Stimulated activated CD8-positive, alpha-beta memory T cell treated with anti-CD3 and anti-CD28 coated beads, Interleukin-12 subunit alpha, Interleukin-12 subunit beta, amount 100 ng/mL, for 4 hours (primary cell): ENCODE data around the gene CP.
"Not testable (repeated sequence)": the region's sequence is repeated elsewhere in the genome, so short reads cannot be mapped to it uniquely, and the experiment has no call there.

Experiments
- DNase-seq: peaks from one replicate; pipeline ENCODE4 v3.0.0-alpha.2; 2020; ENCODE audit warnings: low read depth

Gene CP

DNA sequence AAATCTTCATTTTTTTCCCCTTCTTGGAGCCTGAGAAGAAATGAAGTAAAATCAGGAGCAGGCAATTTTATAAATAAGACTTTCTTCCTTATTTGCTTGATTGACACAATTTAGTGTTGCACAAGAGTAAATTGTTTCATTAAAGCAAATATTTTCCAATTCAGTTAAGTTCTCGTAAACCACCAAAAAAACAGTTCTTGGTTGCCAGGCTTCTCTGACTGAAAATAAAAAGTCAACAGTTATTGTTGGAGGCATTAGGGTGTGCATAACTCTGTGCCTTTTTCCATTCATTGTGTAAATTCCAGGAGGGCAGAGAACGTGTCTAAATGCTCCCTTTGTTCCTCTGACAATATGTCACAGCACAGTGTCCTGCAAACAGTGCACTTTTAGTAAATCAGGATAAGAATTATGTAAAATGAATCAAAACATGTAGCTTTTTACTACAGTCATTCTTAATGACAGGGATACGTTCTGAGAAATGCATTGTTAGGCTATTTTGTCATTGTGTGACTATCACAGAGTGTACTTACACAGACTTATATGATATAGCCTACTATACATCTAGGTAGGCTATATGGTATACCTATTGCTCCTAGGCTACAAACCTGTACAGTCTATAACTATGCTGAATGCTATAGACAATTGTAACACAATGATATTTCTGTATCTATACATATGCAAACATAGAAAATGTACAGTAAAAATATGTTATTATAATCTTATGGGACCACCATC, at the start of gene CP:
TSS of gene CP (minus strand) at position 47 of the 735 bp plus-strand sequence. CDS start at position 10, 37 bp downstream.
- DNase-seq = no peak

DNA sequence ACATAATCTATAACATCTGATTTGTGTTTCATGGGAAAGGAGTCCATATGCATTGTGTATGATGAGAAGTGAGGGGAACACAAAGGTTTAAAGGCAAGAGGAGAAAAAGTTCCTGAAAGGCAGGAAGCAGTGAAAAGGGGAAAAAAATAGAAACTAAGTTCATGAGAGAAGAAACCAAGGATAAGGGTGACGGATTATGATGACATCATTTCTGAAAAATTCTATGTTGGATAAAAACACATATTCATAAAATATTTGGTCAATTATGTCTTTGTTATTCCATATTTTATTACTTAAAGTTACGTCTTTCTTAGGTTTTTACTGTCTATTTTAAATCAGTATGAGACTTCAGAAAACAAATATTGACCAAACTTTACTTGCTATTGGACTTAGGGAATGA, 48.6 kb upstream of the CP start:
- DNase-seq = no peak

DNA sequence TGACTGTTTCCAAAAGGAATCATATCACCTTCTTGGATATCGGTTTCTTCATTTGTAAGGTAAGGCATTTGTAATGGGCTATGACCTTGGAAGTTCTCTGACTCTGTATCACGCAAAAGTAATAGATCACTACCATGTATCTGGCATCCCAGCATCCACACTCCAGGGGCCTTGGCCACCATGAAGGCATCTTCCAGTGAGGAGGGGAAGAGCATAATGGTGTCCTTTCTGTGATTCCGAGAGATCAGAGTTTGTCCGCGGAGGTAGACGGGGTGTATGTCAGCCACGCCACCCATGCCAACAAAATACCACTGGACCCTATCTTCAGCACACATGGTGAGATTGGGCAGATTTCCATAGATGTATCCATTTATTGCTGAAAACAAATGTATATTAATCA, 48.1 kb upstream of the CP start:
- DNase-seq = no peak

DNA sequence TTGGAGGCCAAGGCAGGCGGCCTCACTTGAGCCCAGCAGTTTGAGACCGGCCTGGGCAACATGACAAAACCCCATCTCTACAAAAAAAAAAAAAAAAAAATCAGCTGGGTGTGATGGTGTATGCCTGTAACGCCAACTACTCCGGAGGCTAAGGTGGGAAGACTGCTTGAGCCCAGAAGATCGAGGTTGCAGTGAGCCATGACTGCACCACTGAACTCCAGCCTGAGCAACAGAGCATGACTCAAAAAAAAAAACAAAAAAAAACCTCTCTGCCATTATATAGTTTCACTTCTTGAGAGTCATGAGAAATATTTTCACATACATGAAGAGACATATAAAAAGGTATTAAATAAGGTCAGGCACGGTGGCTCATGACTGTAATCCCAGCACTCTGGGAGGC, 45.9 kb upstream of the CP start:
- no peak for DNase-seq

DNA sequence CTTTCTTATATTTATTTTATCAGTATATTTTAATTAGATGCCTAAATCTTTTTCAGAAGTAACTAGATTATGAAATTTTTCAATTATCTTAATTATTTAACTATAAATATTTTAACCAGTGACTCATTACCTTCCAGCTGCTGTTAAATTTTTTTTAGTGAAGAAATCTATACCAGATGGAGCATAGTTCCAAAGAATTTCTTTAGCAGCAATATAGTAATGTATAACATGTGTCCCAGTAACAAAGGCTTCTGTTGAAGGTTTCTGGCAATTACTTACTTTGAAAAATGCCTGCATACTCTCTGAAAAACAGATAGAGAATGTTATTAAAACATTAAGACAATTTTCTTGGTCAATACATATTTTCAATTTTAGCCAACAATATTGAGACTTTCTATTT, 45.1 kb upstream of the CP start:
- no peak for DNase-seq

DNA sequence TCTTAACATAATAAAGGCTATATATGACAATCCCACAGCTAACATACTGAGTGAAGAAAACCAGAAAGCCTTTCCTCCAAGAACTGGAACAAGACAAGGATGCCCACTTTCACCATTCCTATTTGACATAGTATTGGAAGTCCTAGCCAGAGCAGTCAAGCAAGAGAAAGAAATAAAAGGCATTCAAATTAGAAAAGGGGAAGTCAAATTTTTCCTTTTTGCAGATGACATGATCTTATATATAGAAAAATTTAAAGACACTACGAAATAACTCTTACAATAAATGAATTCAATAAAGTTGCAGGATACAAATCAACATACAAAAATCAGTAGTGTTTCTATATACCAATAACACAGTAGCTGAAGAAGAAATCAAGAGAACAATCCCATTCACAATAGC, 42.2 kb upstream of the CP start:
- DNase-seq = no peak

DNA sequence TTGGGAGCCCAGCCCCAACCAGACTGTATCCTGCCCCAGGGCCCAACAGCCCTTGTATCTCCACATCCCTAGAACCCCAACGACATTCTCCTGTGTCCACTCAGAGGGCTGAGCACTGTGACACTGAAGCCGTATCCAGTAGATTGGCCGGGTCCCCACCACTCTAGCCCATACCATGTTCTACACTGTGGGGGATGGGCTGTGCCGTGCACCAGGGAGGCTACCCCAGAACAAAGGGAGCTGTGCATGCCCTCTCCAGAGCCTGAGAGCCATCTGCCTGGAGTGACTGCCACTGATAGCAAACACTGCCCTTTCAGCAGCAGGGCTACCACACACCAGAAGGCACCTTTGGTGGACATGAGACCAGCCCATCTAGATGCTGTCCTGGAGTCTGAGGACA, 37.1 kb upstream of the CP start:
- DNase-seq = no peak

DNA sequence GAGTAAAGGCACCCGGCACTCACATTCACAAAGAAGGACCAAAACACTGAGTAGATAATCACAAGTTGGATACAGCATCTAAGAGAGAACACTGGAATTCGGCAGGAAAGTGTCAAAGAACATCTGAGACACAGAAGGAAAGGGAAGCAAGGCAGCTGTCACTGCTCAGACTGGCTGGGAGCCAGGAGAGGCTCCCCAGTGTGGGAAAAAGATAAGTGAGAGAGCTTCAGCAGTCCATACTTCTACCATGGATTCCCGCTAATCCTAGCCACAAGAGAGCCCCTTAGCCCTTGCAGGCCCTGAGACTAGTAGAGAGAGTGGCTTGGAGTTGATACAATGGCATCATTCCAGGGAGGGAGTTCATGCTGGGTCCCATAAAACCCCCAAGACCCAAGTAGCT, 36.7 kb upstream of the CP start:
- DNase-seq = no peak

DNA sequence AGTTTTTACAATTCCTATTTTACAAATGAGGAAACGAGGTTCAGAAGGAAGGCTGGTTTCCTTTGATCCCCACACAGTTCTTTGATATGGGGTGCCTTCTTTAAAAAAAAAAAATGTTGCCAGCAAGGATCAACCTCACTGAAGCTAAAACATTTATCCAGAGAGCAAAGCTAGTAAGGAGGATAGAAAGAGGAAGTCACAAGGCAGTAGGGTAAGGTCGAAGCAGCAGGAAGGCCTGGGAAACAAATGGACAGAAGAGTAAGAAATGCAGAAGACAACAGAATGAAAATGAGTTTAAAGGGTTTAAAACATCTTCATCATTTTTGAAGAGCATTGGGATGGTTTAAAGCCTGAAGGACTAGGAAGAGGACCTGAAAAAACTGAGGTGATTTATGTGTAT, 30.6 kb upstream of the CP start:
- no peak for DNase-seq

DNA sequence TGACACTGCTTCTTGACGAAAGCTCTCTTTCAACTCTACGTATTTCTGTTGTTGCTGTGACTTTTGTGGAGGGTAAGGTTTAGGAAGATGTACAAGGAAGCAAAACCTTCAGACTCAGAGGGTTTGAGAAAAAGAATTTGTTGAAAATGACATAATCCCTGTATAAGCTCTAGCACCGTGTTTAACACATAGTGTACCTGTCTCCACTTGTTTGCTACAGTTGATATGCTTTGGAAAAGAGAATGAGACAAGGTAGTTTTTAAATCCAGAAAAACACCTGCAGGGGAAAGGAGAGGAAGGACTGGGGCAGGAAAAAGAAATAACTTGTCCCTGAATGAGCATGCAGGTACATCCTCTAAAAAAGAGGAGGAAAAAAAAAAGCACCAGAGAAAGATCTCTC, 29.6 kb upstream of the CP start:
- no peak for DNase-seq

DNA sequence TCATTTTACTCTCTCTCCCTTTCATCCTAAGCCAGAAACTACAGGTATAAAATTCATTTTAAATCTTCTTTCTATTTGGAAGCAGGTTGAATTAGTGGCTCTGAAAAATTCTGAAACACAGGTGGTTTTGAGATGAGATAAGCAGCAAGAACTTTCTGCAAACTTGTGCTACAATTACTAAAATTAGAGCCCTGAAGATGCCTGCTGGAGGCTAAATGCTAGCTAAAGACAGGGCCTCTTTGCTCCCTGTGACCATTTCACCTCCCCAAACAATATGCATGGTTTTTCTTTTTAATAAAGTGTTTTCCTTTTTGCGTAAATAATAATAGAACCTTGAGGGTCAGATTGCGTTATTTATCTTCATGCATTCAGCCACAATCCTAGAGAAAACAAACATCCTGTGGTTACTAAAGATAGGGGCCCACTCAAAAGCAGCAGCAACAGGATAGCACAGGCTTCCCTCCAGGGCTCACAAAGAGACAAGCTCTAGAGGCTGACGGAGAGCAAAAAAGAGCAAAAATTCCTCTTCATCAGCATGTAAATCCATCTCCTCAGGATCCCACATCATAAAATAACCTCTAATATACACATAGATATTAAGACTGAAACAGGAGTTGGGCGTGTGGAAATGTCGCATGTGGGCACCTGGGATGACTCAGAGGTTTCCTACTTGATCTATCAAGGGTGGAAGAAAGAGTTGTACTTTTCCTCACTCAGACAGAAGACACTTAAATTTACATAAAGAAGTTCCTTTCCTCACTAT, 26.5 kb upstream of the CP start:
- DNase-seq = no peak

DNA sequence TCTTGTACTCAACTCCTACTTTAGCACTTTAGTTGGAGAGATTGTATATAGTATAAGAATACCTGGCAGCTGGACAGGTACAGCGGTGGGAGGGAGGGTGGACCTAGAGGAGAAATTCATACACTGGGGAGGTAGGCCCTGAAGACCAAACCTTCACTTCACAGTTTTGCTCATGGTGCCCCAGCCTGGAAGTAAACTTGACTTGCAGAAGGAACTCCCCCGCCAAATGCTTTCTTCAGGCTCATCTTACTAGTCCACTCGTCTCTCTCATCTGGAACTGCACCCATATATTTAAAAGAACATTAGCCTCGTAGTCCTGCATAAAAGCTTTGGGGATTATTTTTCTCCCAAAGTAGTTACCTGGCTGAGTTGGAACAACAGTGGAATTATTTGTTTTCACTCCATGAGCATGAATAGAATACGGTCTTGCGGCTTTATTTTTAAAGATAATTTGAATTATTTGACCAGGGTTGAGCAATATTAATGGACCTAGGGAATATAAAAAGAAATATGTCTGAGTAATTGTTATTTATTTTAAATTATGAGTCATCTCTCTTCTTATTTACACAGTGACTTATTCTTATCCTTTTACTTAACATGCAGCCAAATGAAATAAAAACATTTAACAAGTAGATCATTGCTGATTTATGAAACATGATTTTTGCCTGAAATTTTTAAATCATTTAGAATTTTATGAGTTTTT, 25.5 kb upstream of the CP start:
- no peak for DNase-seq

DNA sequence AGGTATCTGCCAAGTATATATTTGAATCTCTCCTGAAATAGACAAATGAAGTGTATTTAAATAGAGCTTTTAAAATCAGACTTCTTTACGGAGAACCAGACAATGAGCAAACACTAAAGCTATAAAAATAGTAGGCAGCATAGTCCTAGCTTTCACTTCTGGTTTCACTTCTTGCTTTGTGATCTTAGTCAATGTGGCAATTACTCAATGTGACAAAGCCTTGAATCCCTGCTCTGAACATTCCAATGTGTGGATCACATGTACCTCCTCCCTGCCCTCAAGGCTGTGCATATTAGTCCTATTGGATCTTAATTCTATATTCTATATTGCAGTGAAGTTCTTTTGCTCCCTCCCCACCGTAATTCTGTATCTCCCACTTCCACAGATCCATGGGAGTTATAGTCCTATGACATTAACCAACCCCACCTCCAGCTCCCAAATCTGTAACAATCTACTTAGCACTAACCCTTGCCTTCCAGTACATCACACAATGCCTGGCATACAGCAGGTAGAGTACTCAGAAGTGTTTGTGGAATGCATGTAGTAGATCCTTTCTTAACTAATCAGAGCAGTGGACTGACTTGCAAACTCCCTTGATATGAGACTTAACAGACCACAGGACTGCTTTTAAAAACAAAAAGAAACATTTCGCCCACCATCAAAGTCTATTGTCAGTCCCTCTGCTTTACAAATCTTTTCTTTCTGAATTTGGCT, 24.3 kb upstream of the CP start:
- DNase-seq = no peak

DNA sequence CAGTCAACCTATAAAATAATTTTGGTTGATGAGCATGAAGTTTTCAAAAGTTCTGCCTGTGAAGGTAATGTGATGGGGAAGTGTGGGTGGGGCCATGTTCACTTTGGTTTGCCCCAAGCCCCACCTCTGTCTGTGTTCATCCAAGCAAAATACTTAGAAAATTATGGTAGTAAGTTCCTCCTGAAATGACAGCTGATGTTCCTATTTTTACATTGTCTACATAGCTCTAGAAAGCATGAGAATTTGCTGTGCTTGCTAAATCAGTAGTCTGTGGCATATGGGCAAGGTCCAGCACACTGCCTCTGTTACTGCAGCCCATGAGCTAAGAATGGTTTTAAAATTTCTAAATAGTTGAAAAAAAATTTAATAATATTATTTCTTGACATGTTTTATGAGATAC, 21.9 kb upstream of the CP start:
- no peak for DNase-seq

DNA sequence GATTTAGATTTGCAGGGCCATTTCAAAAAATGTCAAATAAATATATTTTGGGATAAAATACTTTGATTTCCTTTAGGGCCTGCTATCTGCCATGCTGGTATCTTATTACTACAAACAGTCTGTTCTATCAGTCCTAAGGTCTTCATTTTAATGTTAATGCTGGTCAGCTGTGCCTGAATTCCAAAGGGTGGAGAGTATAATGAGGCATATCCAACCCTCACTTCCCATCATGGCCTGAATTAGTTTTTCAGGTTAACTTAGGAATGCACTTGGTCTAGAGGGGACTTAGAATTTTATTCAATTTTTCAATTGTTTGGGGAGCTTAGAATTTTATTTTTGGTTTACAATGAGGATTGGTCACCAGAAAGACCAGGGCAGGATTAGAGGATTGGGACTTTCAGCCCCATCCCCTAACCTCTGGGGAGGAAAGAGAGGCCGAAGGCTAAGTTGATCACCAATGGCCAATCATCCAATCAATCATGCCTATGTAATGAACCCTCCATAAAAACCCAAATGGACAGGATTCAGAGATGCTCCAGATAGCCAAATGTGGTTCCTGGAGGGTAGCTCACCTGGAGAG, 17.8 kb upstream of the CP start:
- no peak for DNase-seq

DNA sequence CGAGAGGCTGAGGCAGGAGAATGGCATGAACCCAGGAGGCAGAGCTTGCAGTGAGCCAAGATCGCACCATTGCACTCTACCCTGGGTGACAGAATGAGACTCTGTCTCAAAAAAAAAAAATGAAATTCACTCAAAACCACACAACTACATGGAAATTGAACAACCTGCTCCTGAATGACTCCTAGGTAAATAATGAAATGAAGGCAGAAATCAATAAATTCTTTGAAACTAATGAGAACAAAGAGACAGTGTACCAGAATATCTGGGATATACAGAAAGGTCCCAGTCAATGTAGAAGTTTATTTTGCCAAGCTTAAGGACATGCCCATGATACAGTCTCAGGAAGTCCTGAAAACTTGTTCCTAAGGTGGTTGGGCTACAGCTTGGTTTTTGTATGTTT, 16.6 kb upstream of the CP start:
- DNase-seq = not testable (repeated sequence)

DNA sequence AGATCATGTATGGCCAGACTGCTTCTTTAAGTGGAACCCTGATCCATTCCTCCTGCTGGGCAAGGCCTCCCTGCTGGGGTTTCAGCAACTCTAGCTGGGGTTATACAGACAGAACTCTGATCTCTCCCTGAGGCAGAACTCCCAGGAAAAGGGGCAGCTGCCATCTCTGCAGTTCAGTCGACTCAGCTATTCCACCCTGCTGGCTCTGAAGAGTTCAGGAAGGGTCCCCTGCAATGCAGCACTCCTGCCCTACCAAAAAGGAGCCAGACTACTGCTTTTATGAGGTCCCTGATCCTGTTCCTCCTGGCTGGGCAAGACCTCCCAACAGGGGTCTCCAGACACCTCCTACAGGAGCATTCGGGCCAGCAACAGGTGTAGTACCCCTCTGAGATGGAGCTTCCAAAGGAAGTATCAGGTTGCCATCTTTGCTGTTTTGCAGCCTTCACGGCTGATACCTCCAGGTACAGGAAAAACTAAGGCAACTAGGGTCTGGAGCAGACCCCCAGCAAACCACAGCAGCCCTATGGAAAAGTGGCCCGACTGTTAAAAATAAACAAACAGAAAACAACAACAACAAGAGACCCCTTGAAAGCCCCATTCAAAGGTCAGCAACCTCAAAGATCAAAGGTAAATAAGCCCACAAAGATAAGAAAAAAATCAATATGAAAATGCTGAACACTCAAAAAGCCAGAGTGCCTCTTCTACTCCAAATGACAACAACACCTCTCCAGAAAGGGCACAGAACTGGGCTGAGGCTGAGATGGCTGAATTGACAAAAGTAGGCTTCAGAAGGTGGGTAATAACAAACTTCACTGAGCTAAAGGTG, 14.2 kb upstream of the CP start:
- DNase-seq = no peak

DNA sequence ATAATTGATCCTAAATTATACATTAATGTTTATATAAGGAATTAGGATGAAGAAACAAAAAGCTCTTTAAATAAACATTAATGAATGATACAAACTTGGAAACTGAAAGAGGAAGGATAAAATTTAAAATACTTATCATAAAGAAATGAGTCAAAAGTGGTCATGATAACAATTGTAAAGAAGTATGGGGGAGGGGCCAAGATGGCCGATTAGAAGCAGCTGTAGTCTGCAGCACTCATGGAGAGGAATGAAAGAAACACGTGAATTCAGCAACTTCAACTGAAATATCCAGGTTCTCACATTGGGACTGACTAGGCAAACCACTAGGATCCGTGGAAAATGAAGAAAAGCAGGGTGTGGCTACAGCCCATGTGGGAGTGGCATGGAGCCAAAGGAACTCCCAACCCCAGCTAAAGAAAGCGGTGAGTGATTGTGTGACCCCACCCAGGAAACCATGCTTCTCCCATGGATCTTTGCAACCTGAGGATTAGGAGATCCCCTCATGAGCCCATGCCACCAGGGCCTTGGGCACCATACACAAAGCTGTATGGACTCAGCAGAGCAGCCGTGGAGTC, 13.1 kb upstream of the CP start:
- no peak for DNase-seq

DNA sequence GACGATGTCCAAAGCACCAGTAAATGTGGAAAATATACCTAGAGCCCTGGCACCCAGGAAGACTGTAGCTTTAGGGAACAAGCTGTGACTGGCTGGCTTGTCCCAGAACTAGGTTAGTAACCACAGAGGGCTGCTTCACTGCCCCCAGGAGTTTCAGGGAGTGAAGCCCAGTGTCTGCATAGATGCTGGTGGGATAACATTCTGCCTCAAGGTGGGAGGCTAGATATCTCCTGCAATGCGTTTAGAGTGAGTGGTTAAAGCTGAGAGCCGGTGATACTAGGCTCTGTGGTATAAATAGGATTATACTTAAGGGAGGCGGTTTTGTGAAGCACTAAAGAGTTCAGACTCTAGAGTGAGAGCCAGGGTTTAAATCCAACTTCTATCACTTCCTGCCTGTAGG, 11.7 kb upstream of the CP start:
- no peak for DNase-seq

DNA sequence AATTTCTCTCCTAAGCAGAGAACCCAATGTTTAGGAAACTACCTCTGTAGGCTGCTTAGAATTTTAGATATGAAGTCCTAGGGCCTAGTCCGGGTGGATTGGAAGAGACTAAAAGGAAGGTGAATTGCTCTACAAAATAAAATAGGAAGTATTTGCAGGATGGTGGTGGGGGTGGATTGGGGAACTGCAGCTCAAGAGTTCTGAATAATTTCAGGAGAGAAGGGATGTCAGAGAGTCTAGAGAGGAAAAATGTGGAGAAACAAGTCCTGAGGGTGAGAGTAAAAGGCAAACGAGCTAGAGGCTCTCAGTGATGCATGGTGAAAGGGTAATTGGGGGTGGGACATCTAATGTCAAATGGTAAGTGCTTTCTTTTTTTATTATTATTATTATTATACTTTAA, 10.2 kb upstream of the CP start:
- DNase-seq = no peak
